ENCODE results near the gene THOC6.
A peak's percentile ranks its signal among the peaks of the same experiment; 100 is the strongest.
"Not testable (repeated sequence)": the region's sequence is repeated elsewhere in the genome, so short reads cannot be mapped to it uniquely, and the experiment has no call there.

THOC6 gene

DNA sequence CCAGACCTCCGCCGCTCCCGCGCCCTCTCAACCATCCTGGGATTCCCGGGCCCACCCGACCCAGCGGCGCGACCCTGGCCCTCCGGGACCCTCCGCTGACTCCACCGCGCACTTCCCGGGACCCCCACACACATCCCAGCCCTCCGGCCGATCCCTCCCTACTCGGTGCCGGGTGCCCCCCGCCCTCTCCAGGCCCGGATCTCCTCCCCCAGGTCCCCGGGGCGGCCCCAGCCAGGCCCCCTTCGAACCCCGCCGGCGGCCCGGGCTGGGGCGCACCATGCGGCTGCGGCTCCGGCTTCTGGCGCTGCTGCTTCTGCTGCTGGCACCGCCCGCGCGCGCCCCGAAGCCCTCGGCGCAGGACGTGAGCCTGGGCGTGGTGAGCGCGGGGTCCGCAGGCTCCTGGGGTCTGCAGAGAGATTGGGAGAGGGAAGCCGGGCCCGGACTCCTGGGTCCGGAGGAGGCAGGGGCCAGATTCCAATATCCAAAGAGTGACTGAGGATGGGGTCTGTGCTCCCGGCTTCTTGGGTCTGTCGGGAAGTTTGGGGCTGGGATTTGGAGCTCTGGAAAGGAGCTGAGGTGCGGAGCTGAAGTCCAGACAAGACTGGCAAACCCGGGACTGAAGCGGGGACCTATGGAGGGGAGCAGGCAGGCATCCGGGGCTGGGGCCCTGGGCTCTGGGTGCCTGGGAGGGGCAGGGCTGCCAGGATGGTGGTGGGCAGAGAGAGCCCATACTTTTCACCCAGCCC is 23.0 kb downstream of the THOC6 start:
- H3K9me3 Mint-ChIP-seq (ENCODE audit: low read depth), result no peaks in the 10 kb centered on the region
- peaks cover 20% of the 10 kb centered on the region for H3K4me1 Mint-ChIP-seq (ENCODE audit: low read depth)
- H3K27me3 Mint-ChIP-seq, result peaks cover 10% of the 10 kb centered on the region
- no peak overlapping the region for H3K27ac Mint-ChIP-seq
- H3K4me3 Mint-ChIP-seq, result no peak overlapping the region
- H3K36me3 Mint-ChIP-seq, result no peaks in the 10 kb centered on the region

DNA sequence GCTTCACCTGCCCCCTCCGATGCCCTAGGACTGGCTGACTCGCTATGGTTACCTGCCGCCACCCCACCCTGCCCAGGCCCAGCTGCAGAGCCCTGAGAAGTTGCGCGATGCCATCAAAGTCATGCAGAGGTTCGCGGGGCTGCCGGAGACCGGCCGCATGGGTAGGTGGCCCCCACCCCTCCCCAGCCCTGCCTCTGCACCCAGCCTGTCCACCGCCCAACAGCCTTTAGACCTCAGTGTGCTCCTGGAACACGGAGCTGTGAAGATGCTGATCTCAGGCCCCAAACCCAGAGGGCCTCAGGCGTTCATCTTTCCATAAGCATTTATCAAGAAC is 23.5 kb downstream of the THOC6 start:
- Mint-ChIP-seq H3K36me3 (no peaks in the 10 kb centered on the region), H3K27ac (no peak overlapping the region), H3K4me1 (ENCODE audit: low read depth) (peaks cover 23% of the 10 kb centered on the region)

DNA sequence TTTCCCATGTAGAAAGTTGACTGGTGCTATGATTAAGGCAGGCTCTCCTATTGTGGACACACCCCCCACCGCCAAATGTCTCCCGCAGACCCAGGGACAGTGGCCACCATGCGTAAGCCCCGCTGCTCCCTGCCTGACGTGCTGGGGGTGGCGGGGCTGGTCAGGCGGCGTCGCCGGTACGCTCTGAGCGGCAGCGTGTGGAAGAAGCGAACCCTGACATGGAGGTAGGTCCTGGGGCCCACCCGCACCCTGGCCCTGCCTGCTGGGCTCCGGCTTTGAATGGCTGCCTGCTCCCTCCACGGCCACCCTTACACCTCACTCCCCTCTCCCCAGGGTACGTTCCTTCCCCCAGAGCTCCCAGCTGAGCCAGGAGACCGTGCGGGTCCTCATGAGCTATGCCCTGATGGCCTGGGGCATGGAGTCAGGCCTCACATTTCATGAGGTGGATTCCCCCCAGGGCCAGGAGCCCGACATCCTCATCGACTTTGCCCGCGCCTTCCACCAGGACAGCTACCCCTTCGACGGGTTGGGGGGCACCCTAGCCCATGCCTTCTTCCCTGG is 26.2 kb downstream of the THOC6 start:
- Mint-ChIP-seq H3K4me3 (no peak overlapping the region), H3K27me3 (peaks cover 2% of the 10 kb centered on the region), H3K36me3 (peaks cover 2% of the 10 kb centered on the region), H3K27ac (no peak overlapping the region), H3K4me1 (ENCODE audit: low read depth) (peaks cover 28% of the 10 kb centered on the region), H3K9me3 (ENCODE audit: low read depth) (no peaks in the 10 kb centered on the region)

More for the DNA sequence above, 23.5 kb downstream of the THOC6 start:
- no peaks in the 10 kb centered on the region for H3K9me3 Mint-ChIP-seq (ENCODE audit: low read depth)
- H3K27me3 Mint-ChIP-seq, result peaks cover 10% of the 10 kb centered on the region
- no peak overlapping the region for H3K4me3 Mint-ChIP-seq

DNA sequence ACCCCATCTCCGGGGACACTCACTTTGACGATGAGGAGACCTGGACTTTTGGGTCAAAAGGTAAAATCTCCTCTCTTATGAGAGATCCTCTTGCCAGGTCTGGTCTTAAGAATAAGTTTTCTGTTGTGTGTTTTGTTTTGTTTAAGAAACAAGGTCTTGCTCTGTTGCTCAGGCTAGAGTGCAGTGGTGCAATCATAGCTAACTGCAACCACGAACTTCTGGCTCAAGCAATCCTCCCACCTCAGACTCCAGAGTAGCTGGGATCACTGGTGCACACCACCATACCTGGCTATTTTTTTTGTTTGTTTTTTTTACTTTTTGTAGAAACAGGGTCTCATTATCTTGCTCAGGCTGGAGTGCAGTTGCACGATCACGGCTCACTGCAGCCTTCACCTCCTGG is 26.7 kb downstream of the THOC6 start:
- Mint-ChIP-seq H3K4me1 (ENCODE audit: low read depth) (peaks cover 29% of the 10 kb centered on the region), H3K9me3 (ENCODE audit: low read depth) (no peaks in the 10 kb centered on the region), H3K4me3 (no peak overlapping the region), H3K27ac (no peak overlapping the region), H3K36me3 (peaks cover 2% of the 10 kb centered on the region), H3K27me3 (no peaks in the 10 kb centered on the region)

DNA sequence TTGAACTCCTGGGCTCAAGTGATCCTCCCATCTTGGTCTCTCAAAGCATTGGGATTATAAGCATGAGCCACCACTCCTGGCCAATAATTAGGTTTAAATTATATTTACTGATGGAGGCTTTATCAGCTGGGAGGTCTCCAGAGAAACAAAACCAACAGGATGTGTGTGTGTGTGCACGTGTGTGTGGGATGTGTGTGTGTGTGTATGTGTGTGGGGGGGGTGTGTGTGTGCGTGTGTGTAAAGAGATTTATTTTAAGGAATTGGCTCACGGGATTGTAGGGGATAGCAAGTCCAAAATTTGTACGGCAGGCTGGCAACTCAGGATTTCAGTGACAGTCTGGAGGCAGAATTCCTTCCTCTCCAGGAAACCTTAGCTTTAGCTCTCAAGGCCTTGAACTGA is 27.2 kb downstream of the THOC6 start:
- no peak overlapping the region for H3K4me3 Mint-ChIP-seq
- peaks cover 32% of the 10 kb centered on the region for H3K4me1 Mint-ChIP-seq (ENCODE audit: low read depth)
- peaks cover 2% of the 10 kb centered on the region for H3K36me3 Mint-ChIP-seq
- H3K9me3 Mint-ChIP-seq (ENCODE audit: low read depth), result no peaks in the 10 kb centered on the region
- no peak overlapping the region for H3K27ac Mint-ChIP-seq
- no peaks in the 10 kb centered on the region for H3K27me3 Mint-ChIP-seq

DNA sequence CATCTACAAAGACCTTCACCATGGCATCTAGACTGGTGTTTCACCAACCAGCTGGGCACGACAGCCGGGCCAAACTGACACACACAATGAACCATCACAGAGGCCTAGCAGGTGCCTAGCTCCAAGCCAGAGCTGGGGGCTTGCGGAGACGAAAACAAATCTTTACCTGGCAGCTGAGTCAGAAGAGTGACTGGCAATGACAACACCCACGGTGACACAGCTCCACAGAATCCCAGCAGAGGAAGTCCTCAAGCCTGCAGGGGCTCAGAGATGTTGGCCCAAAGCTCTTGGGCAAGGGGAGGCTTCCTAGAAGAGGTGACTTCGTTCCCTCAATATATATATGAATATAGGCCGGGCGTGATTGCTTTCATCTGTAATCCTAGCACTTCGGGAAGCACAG is 27.7 kb downstream of the THOC6 start:
- Mint-ChIP-seq H3K4me1 (ENCODE audit: low read depth) (peaks cover 33% of the 10 kb centered on the region), H3K27me3 (no peaks in the 10 kb centered on the region), H3K4me3 (no peak overlapping the region), H3K36me3 (peaks cover 2% of the 10 kb centered on the region), H3K9me3 (ENCODE audit: low read depth) (no peaks in the 10 kb centered on the region), H3K27ac (no peak overlapping the region)

DNA sequence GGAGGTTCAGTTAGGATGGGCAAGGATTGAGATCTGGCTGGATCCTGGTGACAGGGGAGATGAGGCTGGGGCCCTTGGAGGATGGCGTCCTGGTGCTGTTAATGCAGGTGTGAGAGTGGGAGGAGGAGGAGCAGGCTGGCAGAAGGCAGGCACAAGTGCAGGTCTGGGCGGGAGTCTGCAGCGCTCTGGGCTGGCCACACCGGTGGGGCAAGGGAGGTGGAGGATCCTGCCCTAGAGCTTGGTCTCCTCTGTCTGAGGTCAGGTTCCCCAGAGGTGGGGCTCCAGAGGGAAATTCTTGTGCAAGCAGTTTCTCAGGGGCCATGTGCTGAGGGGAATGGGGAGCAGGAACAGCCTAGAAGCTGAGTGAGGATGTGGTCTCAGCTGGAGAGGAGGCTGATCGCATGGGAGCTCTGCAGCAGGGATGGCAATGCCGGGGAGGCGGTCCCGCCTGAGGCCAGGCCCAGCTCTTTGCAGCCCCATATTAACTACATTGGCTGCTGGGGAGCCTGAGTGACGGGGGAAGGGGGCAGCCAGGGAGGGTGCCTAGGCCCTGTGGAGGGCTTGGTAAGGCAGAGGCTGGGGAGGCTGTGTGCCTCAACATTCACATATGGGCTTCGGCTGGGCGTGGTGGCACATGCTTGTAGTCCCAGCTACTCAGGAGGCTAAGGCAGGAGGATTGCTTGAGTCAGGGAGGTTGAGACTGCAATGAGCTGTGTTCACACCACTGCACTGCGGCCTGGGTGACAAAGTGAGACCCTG is 28.9 kb downstream of the THOC6 start:
- not testable (repeated sequence) for H3K4me3 Mint-ChIP-seq; H3K27ac Mint-ChIP-seq; H3K9me3 Mint-ChIP-seq (ENCODE audit: low read depth); H3K27me3 Mint-ChIP-seq; H3K36me3 Mint-ChIP-seq
- H3K4me1 Mint-ChIP-seq (ENCODE audit: low read depth), result peaks cover 43% of the 10 kb centered on the region

DNA sequence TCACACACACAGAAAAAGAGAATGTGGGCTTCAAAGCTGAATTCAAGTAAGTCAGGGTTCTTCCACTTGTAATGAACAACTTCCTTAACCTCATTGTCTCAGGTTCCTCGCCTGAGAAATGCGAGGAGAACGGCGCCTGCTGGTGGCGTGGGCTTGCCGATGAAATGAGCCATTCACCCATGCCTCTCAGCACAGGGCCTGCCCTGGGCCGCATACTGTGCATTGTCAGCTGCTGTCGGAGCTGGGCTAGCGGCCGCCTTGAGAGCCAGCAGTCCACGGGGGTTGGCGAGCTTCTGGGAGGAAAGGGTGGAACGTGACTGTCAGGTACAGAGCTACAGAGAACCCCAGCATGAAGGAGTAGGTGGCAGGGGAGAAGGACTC is 29.5 kb downstream of the THOC6 start:
- H3K4me3 Mint-ChIP-seq; H3K27me3 Mint-ChIP-seq; H3K36me3 Mint-ChIP-seq; H3K9me3 Mint-ChIP-seq (ENCODE audit: low read depth); H3K27ac Mint-ChIP-seq: not testable (repeated sequence)
- H3K4me1 Mint-ChIP-seq (ENCODE audit: low read depth), result peaks cover 41% of the 10 kb centered on the region

DNA sequence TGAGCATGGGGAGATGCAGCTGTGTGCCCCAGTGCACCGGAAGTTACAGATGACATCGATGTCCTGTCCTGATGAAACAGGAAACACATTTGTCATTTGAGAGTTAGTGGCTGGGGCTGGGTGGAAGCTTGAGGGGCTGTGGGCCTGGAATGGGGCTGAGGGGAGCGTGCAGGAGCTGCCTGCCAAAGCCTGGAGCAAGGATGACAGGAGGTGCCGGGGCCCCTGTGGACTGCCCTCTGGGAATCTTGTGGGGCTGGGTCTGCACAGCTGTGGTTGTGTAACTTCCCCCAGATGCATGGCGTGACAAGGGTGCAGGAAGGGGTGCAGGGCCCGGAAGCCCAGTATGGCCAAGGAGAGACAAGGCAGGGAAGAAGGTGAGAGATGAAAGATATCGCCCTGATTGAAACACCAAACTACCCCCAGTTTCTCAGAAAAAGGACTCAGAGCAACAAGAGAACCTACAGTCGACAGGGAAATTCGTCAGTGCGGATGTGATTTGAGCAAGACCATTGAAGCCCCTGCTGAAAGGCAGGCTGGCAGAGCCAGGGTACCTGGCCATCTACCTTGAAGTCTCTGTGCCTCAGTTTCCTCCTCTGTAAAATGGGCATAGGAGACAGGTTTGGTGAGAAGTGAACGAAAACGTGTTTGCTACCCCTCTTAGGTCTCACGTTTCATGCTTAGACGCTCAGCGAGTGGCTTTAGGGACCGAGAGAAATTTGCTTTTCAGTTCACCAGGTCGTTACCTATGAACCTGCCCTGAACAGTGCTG is 31.3 kb downstream of the THOC6 start:
- H3K36me3 Mint-ChIP-seq, result peaks cover 2% of the 10 kb centered on the region
- H3K27me3 Mint-ChIP-seq, result no peaks in the 10 kb centered on the region
- H3K27ac Mint-ChIP-seq, result peak overlapping the region; percentile 30
- H3K4me1 Mint-ChIP-seq (ENCODE audit: low read depth), result peaks cover 47% of the 10 kb centered on the region
- peak overlapping the region; percentile 65 for H3K4me3 Mint-ChIP-seq
- no peaks in the 10 kb centered on the region for H3K9me3 Mint-ChIP-seq (ENCODE audit: low read depth)

DNA sequence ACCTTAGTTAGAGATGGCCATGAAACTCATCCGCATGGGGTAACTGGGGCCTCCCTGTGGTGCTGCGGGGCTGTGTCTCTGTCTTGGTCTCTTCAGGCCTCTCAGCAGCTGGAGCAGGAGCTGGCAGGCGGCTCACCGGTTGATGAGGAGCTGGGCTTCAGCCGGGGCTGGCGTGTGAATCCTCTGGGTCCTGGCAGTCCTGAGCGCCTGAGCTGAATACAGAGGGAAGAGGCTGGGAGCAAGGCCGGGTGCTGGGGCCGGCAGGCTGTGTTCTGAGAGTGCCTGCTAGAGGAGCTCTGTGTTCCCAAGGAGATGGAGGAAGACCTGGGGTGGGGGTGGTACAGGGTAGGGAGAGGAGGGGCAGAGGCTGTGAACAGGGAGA is 31.9 kb downstream of the THOC6 start:
- Mint-ChIP-seq H3K4me3 (peak overlapping the region; percentile 65), H3K4me1 (ENCODE audit: low read depth) (peaks cover 46% of the 10 kb centered on the region)
- not testable (repeated sequence) for H3K27ac Mint-ChIP-seq; H3K9me3 Mint-ChIP-seq (ENCODE audit: low read depth); H3K36me3 Mint-ChIP-seq; H3K27me3 Mint-ChIP-seq

DNA sequence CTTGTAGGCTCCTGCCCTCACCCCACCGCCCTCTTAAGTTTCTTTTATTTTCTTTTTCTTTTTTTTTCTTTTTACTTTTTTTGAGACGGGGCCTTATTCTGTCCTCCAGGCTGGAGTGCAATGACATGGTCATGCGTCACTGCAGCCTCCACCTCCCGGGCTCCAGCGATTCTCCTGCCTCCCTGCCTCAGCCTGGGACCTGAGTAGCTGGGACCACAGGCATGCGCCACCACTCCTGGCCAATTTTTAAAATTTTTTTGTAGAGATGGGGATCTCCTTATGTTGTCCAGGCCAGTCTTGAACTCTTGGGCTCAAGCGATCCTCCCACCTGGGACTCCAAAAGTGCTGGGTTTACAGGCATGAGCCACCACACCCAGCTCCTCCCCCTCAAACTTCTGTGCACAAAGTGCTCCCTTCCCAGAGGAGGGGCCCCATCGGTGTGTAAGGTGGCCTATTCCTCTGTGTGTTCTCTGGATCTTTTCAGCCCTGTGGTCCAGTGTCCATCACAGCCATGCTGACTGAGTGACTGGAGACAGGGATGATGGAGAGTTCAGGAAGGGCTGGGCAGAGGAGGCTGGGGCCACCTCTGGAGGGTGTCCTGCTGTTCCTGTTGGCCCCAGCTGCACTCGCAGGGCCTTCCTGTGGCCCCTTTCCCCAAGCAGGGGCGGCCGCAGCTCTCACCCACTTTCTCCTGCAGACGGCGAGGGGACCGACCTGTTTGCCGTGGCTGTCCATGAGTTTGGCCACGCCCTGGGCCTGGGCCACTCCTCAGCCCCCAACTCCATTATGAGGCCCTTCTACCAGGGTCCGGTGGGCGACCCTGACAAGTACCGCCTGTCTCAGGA is 32.7 kb downstream of the THOC6 start:
- Mint-ChIP-seq H3K36me3 (peaks cover 2% of the 10 kb centered on the region), H3K27me3 (no peaks in the 10 kb centered on the region), H3K9me3 (ENCODE audit: low read depth) (no peaks in the 10 kb centered on the region), H3K27ac (no peak overlapping the region), H3K4me3 (no peak overlapping the region), H3K4me1 (ENCODE audit: low read depth) (peaks cover 43% of the 10 kb centered on the region)

DNA sequence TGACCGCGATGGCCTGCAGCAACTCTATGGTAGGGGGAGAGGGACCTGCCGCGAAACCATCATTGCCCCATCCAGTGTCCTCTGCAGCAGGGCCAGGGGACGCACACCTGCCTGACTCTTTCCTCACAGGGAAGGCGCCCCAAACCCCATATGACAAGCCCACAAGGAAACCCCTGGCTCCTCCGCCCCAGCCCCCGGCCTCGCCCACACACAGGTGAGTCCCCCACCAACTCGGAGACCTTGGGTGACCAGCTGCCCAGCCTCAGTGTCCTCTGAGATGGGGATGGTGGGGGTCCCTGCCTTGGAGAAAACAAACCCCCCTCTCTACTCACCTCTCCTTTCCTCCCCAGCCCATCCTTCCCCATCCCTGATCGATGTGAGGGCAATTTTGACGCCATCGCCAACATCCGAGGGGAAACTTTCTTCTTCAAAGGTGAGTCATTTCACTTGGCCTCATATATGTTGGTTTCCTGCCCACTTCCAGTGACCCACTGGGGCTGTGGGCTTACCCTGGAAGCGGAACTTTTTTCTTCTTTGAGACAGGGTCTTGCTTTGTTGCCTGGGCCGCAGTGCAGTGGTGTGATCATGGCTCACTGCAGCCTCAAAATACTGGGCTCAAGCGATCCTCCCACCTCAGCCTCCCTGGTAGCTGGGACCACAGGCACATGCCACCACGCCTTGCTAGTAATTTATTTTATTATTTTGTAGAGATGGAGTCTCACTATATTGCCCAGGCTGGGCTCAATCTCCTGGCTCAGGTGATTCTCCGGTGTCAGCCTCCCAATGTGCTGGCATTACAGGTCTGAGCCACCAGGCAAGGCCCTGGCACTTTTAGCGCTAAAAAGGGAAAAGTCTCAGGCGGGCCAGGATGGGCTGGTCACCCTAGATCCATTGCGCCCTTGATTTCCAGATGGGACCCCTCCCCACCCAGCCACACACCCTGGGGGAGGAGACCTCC is 33.6 kb downstream of the THOC6 start:
- Mint-ChIP-seq H3K36me3 (peaks cover 2% of the 10 kb centered on the region), H3K9me3 (ENCODE audit: low read depth) (no peaks in the 10 kb centered on the region), H3K4me1 (ENCODE audit: low read depth) (peaks cover 42% of the 10 kb centered on the region), H3K27ac (peak overlapping the region; percentile 10), H3K27me3 (no peaks in the 10 kb centered on the region), H3K4me3 (peak overlapping the region; percentile 42)

DNA sequence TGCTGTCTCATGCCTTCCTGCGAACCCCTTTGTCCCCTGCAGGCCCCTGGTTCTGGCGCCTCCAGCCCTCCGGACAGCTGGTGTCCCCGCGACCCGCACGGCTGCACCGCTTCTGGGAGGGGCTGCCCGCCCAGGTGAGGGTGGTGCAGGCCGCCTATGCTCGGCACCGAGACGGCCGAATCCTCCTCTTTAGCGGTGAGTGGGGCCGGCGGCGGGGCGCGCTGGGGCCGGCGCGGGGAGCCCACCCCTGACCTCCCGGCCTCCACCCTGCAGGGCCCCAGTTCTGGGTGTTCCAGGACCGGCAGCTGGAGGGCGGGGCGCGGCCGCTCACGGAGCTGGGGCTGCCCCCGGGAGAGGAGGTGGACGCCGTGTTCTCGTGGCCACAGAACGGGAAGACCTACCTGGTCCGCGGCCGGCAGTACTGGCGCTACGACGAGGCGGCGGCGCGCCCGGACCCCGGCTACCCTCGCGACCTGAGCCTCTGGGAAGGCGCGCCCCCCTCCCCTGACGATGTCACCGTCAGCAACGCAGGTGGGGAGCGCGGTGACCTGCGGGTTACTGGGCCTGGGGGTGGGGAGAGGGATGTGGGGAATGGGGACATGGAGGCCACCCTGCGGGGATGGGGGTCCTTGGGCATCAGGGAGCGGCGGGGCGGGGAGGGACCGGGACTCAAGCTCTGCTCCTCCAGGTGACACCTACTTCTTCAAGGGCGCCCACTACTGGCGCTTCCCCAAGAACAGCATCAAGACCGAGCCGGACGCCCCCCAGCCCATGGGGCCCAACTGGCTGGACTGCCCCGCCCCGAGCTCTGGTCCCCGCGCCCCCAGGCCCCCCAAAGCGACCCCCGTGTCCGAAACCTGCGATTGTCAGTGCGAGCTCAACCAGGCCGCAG is 34.5 kb downstream of the THOC6 start:
- H3K4me3 Mint-ChIP-seq, result peak overlapping the region; percentile 82
- peaks cover 43% of the 10 kb centered on the region for H3K4me1 Mint-ChIP-seq (ENCODE audit: low read depth)
- H3K9me3 Mint-ChIP-seq (ENCODE audit: low read depth), result no peaks in the 10 kb centered on the region
- H3K36me3 Mint-ChIP-seq, result peaks cover 2% of the 10 kb centered on the region
- no peaks in the 10 kb centered on the region for H3K27me3 Mint-ChIP-seq
- H3K27ac Mint-ChIP-seq, result no peak overlapping the region

Measured in activated naive CD8-positive, alpha-beta T cell (primary cell).